ENCODE results near the gene TMEM88. TPM values are rescaled to one million over a fixed set of nuclear protein-coding genes. Genes with fewer than 3 reads are reported as not detected.

Gene TMEM88
- total and polyA plus RNA-seq, 2 of the 13 experiments (the other 11 are each of a cell fraction or from before 2014, with no cell fraction given), result 0.31 to 0.66 TPM

DNA sequence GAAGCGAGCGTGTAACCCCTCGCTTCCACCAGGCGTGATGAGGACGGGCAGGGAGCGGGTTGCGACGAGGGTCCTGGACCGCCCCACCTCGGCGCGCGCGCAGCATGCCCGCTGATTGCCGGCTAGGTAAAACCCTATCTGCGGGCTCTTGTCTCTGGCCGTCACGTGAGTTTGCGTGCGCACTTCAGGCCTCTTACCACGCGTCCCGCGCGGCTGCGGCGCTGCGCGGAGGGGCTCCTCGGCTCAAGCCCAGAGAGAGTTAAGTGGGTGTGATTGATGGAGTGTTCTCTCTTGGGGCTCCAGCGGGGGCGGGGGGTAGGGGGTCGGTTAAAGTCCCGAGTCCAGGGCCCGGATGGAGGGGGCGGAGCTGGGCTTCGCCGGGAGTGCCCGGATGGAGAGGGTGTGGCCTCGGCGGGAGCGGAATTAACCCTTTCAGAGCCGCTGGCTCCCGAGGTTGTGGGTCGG lies 12.9 kb upstream of the TMEM88 start (continued):
- TF ChIP-seq POLR2A (IDR thresholded peaks at IDR 0.05; ENCODE audit: insufficient read depth in 1 of 2, low read depth in 2 of 2, low read length in 2 of 2) (peak; percentile 57 to 62; a peak in 3 of 4 replicates), SPEN (CRISPR knock-in tag; IDR thresholded peaks at IDR 0.05; ENCODE audit: low read depth) (peak; percentile 3), ZNF556 (CRISPR knock-in tag; IDR thresholded peaks at IDR 0.05; ENCODE audit: borderline replicate concordance) (no peak; the same call in 1 of the 2 replicates), NR1H2 (CRISPR knock-in tag; IDR thresholded peaks at IDR 0.05; ENCODE audit: borderline replicate concordance, low read depth) (no peak), XBP1 (CRISPR knock-in tag; IDR thresholded peaks at IDR 0.05) (no peak), SMAD3 (CRISPR knock-in tag; IDR thresholded peaks at IDR 0.05) (no peak), ATF3 (CRISPR knock-in tag; IDR thresholded peaks at IDR 0.05) (no peak), ZNF121 (CRISPR knock-in tag; IDR thresholded peaks at IDR 0.05) (no peak), ZNF773 (CRISPR knock-in tag; IDR thresholded peaks at IDR 0.05; ENCODE audit: borderline replicate concordance) (no peak), FOXA3 (CRISPR knock-in tag; IDR thresholded peaks at IDR 0.05) (no peak; the same call in 1 of the 2 replicates), POGZ (CRISPR knock-in tag; IDR thresholded peaks at IDR 0.05) (no peak), ZNF670 (CRISPR knock-in tag; IDR thresholded peaks at IDR 0.05; ENCODE audit: borderline replicate concordance) (no peak), PHF20 (CRISPR knock-in tag; IDR thresholded peaks at IDR 0.05) (no peak), ZNF761 (CRISPR knock-in tag; conservative IDR thresholded peaks at IDR 0.05) (no peak), ZFP41 (CRISPR knock-in tag; IDR thresholded peaks at IDR 0.05; ENCODE audit: borderline replicate concordance) (no peak), SRSF1 (optimal IDR thresholded peaks at IDR 0.05; ENCODE audit: low read depth, low read length) (no peak), BORCS8-MEF2B (CRISPR knock-in tag; IDR thresholded peaks at IDR 0.05) (no peak), ZNF496 (CRISPR knock-in tag; IDR thresholded peaks at IDR 0.05; ENCODE audit: insufficient replicate concordance) (no peak), RBM22 (optimal IDR thresholded peaks at IDR 0.05; ENCODE audit: low read length) (no peak), SIX1 (CRISPR knock-in tag; IDR thresholded peaks at IDR 0.05; ENCODE audit: borderline replicate concordance) (no peak), NFIC (IDR thresholded peaks at IDR 0.05; ENCODE audit: low read length) (no peak), ZNF292 (CRISPR knock-in tag; IDR thresholded peaks at IDR 0.05; ENCODE audit: borderline replicate concordance, low read depth) (no peak)
- TF ChIP-seq, protein P1, sequence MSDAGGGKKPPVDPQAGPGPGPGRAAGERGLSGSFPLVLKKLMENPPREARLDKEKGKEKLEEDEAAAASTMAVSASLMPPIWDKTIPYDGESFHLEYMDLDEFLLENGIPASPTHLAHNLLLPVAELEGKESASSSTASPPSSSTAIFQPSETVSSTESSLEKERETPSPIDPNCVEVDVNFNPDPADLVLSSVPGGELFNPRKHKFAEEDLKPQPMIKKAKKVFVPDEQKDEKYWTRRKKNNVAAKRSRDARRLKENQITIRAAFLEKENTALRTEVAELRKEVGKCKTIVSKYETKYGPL (CRISPR knock-in tag; IDR thresholded peaks at IDR 0.05), result no peak
- TF ChIP-seq, protein P2, sequence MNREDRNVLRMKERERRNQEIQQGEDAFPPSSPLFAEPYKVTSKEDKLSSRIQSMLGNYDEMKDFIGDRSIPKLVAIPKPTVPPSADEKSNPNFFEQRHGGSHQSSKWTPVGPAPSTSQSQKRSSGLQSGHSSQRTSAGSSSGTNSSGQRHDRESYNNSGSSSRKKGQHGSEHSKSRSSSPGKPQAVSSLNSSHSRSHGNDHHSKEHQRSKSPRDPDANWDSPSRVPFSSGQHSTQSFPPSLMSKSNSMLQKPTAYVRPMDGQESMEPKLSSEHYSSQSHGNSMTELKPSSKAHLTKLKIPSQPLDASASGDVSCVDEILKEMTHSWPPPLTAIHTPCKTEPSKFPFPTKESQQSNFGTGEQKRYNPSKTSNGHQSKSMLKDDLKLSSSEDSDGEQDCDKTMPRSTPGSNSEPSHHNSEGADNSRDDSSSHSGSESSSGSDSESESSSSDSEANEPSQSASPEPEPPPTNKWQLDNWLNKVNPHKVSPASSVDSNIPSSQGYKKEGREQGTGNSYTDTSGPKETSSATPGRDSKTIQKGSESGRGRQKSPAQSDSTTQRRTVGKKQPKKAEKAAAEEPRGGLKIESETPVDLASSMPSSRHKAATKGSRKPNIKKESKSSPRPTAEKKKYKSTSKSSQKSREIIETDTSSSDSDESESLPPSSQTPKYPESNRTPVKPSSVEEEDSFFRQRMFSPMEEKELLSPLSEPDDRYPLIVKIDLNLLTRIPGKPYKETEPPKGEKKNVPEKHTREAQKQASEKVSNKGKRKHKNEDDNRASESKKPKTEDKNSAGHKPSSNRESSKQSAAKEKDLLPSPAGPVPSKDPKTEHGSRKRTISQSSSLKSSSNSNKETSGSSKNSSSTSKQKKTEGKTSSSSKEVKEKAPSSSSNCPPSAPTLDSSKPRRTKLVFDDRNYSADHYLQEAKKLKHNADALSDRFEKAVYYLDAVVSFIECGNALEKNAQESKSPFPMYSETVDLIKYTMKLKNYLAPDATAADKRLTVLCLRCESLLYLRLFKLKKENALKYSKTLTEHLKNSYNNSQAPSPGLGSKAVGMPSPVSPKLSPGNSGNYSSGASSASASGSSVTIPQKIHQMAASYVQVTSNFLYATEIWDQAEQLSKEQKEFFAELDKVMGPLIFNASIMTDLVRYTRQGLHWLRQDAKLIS (CRISPR knock-in tag; IDR thresholded peaks at IDR 0.05), result no peak
- TF ChIP-seq, protein P3, sequence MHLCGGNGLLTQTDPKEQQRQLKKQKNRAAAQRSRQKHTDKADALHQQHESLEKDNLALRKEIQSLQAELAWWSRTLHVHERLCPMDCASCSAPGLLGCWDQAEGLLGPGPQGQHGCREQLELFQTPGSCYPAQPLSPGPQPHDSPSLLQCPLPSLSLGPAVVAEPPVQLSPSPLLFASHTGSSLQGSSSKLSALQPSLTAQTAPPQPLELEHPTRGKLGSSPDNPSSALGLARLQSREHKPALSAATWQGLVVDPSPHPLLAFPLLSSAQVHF (CRISPR knock-in tag; IDR thresholded peaks at IDR 0.05), result no peak

All from HepG2 (cell line).